Lung (tissue), 12 donors: ENCODE data around the gene PSME3. TPM values are rescaled to one million over a fixed set of nuclear protein-coding genes. Genes with fewer than 3 reads are reported as not detected.
A peak's percentile ranks its signal among the peaks of the same experiment; 100 is the strongest.

Source experiments
- ATAC-seq: fragments of 200-7000 bp; cut with Tn5 transposase; one replicate; pipeline ENCODE4 v1.9.1; 2020; ENCODE audit warnings: moderate number of reproducible peaks; ENCODE audit not compliant: insufficient read depth, low FRiP score
- DNase-seq, 3 donors: peaks; one replicate each; pipeline ENCODE4 v3.0.0-alpha.2; 2013 to 2017
- H3K27ac ChIP-seq, 2 donors: one replicate each; pipeline ENCODE4 v1.5.1; 2013; ENCODE audit warnings: mild to moderate bottlenecking in 2 of 2, moderate library complexity in 2 of 2, control low read depth in 1 of 2, inconsistent platforms in 1 of 2, low read depth in 1 of 2, low read length in 1 of 2
- H3K27me3 ChIP-seq, 3 donors: one replicate each; pipeline ENCODE4 v1.5.1; 2013; ENCODE audit warnings: low read length in 2 of 3; ENCODE audit not compliant: control insufficient read depth in 3 of 3, insufficient read depth in 3 of 3
- H3K36me3 ChIP-seq, 4 donors: one replicate each; pipeline ENCODE4 v1.5.1; 2013; ENCODE audit warnings: low read length in 4 of 4, mild to moderate bottlenecking in 1 of 4, moderate library complexity in 1 of 4; ENCODE audit not compliant: control insufficient read depth in 4 of 4, insufficient read depth in 4 of 4
- H3K4me1 ChIP-seq, 5 donors: one replicate each; pipeline ENCODE4 v1.5.1; 2013; ENCODE audit warnings: low read length in 5 of 5, mild to moderate bottlenecking in 2 of 5, moderate library complexity in 1 of 5; ENCODE audit not compliant: control insufficient read depth in 5 of 5, insufficient read depth in 5 of 5
- H3K4me3 ChIP-seq: one replicate; pipeline ENCODE4 v1.5.1; 2013; ENCODE audit warnings: mild to moderate bottlenecking, control low read depth, moderate library complexity
- H3K9ac ChIP-seq, 2 donors: one replicate each; pipeline ENCODE4 v1.5.1; 2013; ENCODE audit warnings: low read length in 2 of 2, control low read depth in 1 of 2; ENCODE audit not compliant: insufficient read depth in 1 of 2
- H3K9me3 ChIP-seq, 4 donors: one replicate each; pipeline ENCODE4 v1.5.1; 2013; ENCODE audit warnings: low read length in 3 of 4, mild to moderate bottlenecking in 1 of 4, moderate library complexity in 1 of 4; ENCODE audit not compliant: control insufficient read depth in 4 of 4, insufficient read depth in 3 of 4
- WGBS, 2 donors: extraction: QIAGEN DNeasy Blood & Tissue Kit; methylation state at CpG; one replicate each; pipeline ENCODE4 v1.1.7; 2013; 5-methylcytosine and 5-hydroxymethylcytosine counted together
- polyA plus RNA-seq, 2 donors: library from polyadenylated mRNA; stranded (reverse); fragments of 200-250 nt; gene quantifications; one replicate each; pipeline ENCODE4 v1.2.1, GENCODE V29; 2013
- total RNA-seq, 2 donors: library from RNA; depleted of rRNA in 1 of 2; stranded (reverse); fragments of >200 nt in 1 of 2; gene quantifications; one replicate each; pipeline ENCODE4 v1.2.1, GENCODE V29; 2014 to 2021
- TF ChIP-seq, protein P1 (sequence below): IDR thresholded peaks from 2 replicates; pipeline ENCODE4 v1.5.1; 2012; ENCODE audit warnings: mild to moderate bottlenecking; ENCODE audit errors: control extremely low read depth, extremely low read depth
- donor health status: control.
- donor health status: control.
- donor health status: Bipolar disorder and iron deficiency.
- donor health status: healthy.
- donor health status: DM: yes; HTN: yes; CAD: no.

Gene PSME3
- total and polyA plus RNA-seq, 4 donors, result 34.5 to 117 (median 77.9) TPM

GRCh38 chr17:42832213-42832933, 824 bp upstream of the PSME3 start:
- peaks cover 2 to 12% (median 5%) of the 10 kb centered on the region in 4 donors for H3K36me3 ChIP-seq
- no peak for ATAC-seq
- H3K27me3 ChIP-seq, result no peaks in the 10 kb centered on the region
- TF ChIP-seq, protein P1, sequence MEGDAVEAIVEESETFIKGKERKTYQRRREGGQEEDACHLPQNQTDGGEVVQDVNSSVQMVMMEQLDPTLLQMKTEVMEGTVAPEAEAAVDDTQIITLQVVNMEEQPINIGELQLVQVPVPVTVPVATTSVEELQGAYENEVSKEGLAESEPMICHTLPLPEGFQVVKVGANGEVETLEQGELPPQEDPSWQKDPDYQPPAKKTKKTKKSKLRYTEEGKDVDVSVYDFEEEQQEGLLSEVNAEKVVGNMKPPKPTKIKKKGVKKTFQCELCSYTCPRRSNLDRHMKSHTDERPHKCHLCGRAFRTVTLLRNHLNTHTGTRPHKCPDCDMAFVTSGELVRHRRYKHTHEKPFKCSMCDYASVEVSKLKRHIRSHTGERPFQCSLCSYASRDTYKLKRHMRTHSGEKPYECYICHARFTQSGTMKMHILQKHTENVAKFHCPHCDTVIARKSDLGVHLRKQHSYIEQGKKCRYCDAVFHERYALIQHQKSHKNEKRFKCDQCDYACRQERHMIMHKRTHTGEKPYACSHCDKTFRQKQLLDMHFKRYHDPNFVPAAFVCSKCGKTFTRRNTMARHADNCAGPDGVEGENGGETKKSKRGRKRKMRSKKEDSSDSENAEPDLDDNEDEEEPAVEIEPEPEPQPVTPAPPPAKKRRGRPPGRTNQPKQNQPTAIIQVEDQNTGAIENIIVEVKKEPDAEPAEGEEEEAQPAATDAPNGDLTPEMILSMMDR, result no peak
- DNase-seq, result no peak
- H3K9ac ChIP-seq, result peak overlapping the region; percentile 97
- no peaks in the 10 kb centered on the region for H3K9me3 ChIP-seq
- peak overlapping the region; percentile 90 to 93 for H3K27ac ChIP-seq
- 54% methylated on average over 9 of the region's 9 CpGs for WGBS, 2 donors
- H3K4me1 ChIP-seq, result peaks cover 0 to 18% (median 3%) of the 10 kb centered on the region in 5 donors
- H3K4me3 ChIP-seq, result peak overlapping the region; percentile 88

- H3K4me3 ChIP-seq, result peak overlapping the region; percentile 88
- WGBS, 2 donors, result 7% methylated on average over 18 of the region's 18 CpGs
- H3K4me1 ChIP-seq, result peaks cover 0 to 18% (median 3%) of the 10 kb centered on the region in 5 donors
- H3K36me3 ChIP-seq, result peaks cover 10 to 27% (median 14%) of the 10 kb centered on the region in 4 donors
- ATAC-seq, result no peak
- TF ChIP-seq, protein P1, result no peak
- H3K9me3 ChIP-seq, result no peaks in the 10 kb centered on the region
- peak overlapping the region; percentile 90 to 93 for H3K27ac ChIP-seq
- H3K27me3 ChIP-seq, result no peaks in the 10 kb centered on the region
- DNase-seq, result no peak
- H3K9ac ChIP-seq, result peak overlapping the region; percentile 82 to 97
Observed at GRCh38 chr17:42833767-42834422, 698 bp downstream of the PSME3 start.

DNA sequence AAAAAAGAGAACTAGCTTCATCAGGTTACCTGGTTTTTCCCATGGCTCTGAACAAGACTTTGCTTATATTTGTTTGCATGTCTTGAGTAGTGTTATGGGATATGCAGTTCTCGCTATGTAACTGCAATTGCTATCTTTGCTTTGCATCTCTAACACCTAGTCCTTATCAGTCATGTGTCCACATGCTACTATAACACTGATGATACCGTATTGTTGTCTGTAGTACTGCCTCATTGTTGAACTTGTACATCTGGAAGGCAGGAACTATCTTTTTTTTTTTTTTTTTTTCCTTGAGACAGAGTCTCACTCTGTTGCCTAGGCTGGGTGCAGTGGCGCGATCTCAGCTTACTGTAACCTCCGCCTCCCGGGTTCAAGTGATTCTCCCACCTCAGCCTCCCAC, 2.5 kb downstream of the PSME3 start:
- TF ChIP-seq, protein P1, result no peak
- Histone ChIP-seq H3K4me3 (no peak overlapping the region), H3K4me1 (peaks cover 0 to 18% (median 3%) of the 10 kb centered on the region in 5 donors), H3K27ac (no peak overlapping the region), H3K9me3 (no peaks in the 10 kb centered on the region), H3K9ac (no peak overlapping the region), H3K27me3 (no peaks in the 10 kb centered on the region), H3K36me3 (peaks cover 16 to 37% (median 24%) of the 10 kb centered on the region in 4 donors)
- no peak for DNase-seq
- 94 to 96% methylated on average over 6 of the region's 6 CpGs for WGBS, 2 donors
- no peak for ATAC-seq
